Measurements from ENCODE around the gene ZNF813.

Gene ZNF813

DNA sequence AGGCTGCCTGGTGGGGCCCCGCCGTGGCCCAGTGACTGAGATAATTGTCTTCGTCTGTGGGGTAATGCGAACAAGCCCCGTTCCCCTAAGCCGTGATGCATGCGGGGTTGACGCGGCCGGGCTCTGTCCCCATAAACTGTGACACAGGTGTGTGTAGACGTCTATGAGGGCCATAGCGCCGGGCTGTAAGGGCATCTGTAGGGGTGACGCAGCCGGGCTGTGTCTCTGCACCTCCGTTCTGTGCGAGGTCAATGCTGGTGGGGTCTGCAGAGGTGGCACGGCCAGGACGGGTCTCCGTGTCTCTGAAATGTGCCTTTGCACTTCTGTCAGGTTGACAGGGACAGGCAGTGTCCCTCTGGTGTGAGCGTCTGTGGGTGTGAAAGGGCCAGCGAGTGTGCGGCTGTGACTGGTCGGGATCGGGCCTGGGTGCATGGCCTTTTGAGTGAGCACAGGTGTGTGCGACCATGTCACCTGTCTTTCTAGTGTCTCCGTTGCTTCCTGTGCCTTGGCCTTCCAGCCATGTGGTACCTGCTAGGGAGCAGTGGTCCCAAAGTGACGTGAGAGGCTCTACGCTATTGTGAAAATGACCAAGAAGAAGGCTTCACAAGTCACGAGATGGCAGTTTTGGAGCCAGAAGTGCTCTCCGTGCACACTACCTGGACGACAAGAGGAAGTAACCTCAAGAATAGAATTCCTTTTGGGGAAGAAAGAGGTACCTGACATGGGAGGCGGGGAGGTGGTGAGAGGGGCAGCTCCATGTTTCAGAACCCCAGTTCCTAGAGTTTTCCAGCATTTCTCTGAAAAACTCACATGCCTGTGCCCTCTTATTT is 54.1 kb downstream of the ZNF813 start:
- no peak for DNase-seq

DNA sequence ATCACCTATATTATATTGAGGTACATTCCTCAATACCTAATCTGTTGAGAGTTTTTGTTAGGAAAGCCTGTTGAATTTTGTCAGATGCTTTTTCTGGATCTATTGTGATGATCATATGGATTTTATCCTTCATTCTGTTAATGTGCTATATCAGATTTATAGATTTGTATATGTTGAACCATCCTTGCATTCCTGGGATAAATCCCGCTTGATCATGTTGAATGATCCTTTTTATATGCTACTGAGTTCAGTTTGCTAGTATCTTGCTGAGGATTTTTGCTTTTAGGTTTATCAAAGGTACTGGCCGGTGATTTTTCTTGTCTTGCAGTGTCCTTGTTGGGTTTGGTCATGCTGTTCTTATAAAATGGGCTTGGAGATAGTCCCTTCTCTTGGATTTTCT is 58.4 kb downstream of the ZNF813 start:
- no peak for DNase-seq

DNA sequence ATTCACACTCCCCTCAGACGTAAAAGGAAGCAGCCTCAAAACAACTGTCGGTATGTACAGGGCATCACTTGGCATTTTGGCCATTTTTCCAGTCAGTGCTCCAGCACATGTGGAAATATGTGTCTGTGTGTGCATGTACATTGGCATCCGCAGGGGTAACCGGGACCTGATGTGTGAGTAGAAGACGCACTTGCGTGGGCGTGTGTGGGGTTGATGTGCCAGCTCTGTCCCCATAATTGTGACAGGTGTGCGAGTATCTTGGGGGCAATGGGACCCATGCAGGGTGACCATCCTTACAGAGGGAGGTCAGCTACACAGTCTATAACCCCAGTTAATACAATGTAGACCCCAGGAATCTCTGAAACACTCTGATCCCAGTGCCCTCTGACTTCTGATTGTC is 63.1 kb downstream of the ZNF813 start:
- no peak for DNase-seq

DNA sequence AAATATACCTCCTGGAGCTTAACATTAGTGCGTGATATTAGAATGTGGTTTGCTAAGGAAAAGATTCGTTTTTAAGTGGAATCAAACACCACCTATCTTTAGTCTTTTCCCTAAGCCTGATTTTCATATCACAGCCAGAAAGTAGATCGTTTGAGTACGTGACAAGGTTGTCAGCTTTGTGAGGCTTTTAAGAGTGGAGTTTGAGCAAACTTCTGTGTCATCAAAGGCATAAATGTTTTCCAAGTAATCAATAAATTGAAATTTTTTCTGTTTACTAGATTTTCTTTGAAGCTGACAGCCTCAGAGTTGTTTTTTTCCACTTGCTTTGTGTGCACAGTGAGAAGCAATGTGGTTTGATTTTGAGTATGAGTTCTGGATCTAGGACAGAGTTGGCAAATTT is 63.9 kb downstream of the ZNF813 start:
- DNase-seq, result no peak

DNA sequence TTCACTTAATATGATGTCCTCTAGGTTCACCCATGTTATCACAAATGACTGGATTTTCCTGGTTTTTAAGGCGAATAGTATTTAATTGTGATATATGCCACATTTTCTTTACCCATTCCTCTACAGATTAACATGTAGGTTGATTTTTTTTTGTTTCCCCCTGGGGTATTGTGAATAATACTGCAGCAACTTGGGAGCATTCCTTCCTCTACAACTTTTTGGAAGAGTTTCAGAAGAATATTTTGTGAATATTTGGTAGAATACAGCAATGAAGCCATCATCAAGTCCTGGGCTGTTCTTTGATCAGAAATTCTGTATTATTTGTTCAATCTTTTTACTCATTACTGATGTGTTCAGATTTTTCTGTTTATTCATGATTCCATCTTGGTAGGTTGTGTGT is 64.8 kb downstream of the ZNF813 start:
- DNase-seq, result no peak

DNA sequence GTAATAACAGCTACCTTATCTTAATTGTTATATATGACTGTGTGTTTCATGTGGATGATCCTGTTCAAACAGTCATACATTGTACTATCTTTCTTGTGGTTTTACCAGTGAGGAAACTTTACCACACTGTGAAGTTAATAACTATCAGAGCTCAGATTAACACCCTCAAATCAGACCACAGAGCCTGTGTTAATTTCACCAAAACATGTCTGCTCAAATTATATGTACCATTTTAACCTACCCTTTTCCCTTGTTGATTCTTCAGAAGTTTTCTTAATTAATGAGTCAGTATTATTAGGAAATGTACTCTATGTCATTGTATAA is 68.7 kb downstream of the ZNF813 start:
- DNase-seq, result no peak

DNA sequence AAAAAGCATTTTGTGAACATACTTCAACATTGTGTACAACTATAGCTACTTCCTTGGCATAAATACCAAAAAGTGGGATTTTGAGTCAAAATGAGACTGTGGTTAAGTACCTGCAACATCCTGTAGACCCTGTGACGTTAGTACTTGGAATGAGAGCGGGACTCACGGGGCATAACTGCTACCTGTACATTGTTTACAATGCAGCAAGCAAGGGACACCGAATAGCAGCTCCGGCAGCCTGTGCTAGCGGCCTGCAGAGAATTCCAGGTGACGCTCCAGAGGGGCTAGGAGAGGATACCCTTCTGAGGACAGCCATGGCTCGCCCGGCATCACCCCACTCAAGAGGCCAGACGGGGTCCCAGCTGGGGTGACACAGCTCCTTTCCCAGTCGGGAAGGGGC is 69.6 kb downstream of the ZNF813 start:
- no peak for DNase-seq

DNA sequence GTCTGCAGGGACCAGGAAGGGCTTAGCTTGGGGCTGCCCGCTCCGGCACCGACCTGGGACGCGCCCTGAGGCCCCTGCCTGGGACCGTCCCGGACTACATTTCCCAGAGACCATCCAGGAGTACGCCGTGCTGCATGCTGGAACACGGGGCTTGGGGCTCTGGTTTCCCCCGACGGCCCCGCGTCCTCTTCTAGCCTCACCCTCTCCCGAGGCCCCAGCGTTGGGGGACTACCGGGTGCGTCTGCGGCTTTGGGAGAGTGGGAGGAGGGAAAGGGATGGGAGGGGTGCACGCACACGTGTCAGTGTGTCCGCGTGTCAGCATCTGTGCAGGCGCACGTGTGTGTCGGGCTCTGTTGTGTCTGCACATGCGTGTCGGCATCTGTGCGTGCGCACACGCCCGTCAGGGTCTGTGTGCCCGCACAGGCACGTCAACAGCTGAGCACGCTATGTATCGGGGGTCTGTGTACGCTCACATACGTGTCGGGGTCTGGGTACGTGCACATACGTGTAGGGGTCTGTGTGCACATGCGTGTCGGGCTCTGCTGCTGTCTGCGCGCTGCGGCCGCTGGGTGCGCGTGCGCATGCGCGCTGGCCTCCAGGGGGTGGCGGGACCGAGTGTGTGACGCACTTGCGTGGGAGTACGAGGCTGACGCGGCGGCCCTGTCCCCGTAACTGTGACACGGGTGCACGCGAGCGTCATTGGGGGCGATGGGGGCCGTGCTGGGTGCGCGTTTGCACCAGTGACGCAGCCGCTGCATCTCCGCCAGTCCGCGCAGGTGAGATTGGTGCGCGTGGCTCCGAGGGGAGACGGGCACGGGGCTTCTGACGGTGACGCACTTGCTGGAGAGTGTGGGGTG is 70.2 kb downstream of the ZNF813 start, which contains the start of gene ZNF331:
ZNF331 (plus strand) TSS at position 625 of the 857 bp plus-strand sequence. CDS start 31,232 bp downstream, outside the sequence.
- DNase-seq, result peak; percentile 83

DNA sequence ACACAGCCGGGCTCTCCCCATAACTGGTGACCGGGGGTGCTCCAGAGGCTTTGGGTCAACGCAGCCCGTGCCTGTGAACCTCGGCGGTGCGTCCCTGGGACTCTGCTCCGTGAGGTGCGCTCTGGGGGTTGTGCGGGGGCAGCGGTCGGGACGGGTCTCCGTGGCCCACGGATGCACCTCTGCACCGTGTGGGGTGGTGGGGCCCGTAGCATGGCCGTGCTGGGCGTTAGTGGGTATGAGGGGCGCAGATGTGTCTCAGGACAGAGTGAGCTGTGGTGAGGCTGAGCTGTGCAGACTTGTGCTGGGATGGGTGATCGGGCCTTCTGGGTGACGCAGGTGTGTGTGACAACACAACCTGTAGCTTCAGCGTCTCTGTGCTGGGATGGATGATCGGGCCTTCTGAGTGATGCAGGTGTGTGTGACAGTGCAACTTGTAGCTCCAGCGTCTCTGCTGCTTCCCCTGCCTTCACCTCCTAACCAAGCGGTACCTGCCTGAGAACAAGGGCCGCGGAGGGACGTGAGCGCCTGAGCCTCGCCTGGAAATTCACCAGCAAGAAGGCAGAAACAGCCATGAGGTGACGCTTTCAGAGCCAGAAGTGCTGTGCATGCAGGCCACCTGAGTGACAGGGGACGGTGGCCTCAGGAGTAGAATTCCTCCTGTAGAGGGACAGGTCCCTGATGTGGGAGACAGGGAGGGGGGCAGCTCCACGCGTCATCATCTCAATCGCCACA is 71.0 kb downstream of the ZNF813 start:
- DNase-seq, result no peak

DNA sequence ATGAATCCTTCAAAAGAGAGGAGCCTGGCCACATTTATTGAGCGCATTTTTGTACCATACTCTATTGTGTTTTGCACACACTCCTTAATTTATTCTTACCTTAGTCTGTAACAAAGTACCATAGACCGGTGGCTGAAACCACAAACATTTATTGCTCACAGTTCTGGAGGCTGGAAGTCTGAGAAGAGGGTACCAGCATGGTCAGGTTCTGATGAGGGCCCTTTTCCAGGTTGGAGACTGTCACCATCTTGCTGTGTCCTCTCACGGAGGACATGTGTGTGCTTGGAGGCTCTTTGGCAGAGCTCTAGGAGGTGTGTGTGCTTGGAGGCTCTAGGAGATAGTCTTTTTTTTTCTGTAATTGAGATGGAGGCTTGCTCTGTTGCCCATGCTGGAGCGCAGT is 72.6 kb downstream of the ZNF813 start:
- DNase-seq, result no peak

DNA sequence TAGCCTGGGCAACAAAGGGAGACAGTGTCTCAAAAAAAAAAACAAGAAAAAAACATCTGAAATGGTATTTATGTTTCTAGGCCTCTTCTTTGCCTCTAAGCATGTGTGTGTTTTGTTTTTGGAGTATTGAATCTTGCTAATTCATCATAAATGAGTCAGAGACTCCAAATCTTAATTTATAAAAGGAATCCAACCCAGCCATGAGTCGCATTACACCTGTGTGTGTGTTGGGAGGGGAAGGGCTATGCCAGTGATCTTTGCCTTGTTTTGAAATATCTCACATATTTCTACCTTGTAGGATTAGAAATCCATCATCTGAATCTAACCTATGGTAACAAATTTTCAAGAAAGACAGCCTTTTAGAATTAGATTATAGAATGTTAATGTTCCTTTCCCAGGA is 74.4 kb downstream of the ZNF813 start:
- no peak for DNase-seq

DNA sequence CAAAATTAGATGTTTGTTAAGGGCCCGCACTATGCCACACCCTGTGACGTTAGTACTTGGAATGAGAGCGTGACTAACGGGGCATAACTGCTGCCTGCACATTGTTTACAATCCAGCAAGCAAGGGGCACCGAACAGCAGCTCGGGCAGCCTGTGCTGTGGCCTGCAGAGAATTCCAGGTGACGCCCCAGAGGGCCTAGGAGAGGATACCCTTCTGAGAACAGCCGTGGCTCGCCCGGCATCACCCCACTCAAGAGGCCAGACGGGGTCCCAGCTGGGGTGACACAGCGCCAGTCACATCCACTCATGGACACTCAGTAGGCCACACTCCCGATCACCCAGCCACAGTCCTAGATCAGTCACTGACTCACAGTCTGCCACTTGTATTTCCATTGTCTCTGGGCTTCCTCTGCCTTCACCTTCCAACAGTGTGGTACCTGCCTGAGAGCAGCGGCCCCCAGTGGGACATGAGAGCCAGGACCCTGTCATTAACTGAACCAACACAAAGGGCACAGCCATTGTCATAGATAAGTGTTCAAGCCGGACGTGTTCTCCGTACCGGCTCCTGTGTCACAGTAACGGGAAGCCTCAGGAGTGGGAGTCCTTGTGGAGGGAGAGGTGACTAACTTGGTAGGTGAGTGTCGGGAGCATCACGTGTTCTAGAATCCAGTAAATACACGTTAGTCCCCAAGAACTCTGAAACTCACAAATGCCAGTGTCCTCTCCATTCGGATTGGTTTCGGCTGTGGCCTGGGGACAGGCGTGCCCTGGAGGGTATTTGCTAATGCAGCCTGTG is 77.9 kb downstream of the ZNF813 start:
- no peak for DNase-seq
